Suprapubic skin (tissue), 4 donors: Measurements from ENCODE around the gene B9D1.

ENCODE experiments used
- EP300 ChIP-seq: sonication (generic); formaldehyde crosslinking; IDR thresholded peaks from one replicate; pipeline ENCODE4 v1.6.1; 2017; ENCODE audit warnings: antibody characterized with exemption
- POLR2A ChIP-seq, 2 donors: fragments of 450-650 bp; IDR thresholded peaks; one replicate each; pipeline ENCODE4 v1.6.1; 2017; ENCODE audit warnings: antibody characterized with exemption in 2 of 2, mild to moderate bottlenecking in 2 of 2, moderate library complexity in 2 of 2
- POLR2AphosphoS5 ChIP-seq, 3 donors: sonication (generic); formaldehyde crosslinking; IDR thresholded peaks; one replicate each; pipeline ENCODE4 v1.6.1; 2017; ENCODE audit warnings: antibody characterized with exemption in 3 of 3
- TF ChIP-seq, protein P1 (sequence below), 2 donors: fragments of 200-600 bp in 1 of 2; fragments of 450-650 bp in 1 of 2; sonication (generic) in 1 of 2; IDR thresholded peaks; one replicate each; pipeline ENCODE4 v1.5.1; 2016 to 2019; ENCODE audit warnings: antibody characterized with exemption in 2 of 2, mild to moderate bottlenecking in 1 of 2, moderate library complexity in 1 of 2

- TF ChIP-seq POLR2AphosphoS5 (IDR thresholded peaks at IDR 0.05) = no peak
- no peak for TF ChIP-seq EP300
- TF ChIP-seq, protein P1, sequence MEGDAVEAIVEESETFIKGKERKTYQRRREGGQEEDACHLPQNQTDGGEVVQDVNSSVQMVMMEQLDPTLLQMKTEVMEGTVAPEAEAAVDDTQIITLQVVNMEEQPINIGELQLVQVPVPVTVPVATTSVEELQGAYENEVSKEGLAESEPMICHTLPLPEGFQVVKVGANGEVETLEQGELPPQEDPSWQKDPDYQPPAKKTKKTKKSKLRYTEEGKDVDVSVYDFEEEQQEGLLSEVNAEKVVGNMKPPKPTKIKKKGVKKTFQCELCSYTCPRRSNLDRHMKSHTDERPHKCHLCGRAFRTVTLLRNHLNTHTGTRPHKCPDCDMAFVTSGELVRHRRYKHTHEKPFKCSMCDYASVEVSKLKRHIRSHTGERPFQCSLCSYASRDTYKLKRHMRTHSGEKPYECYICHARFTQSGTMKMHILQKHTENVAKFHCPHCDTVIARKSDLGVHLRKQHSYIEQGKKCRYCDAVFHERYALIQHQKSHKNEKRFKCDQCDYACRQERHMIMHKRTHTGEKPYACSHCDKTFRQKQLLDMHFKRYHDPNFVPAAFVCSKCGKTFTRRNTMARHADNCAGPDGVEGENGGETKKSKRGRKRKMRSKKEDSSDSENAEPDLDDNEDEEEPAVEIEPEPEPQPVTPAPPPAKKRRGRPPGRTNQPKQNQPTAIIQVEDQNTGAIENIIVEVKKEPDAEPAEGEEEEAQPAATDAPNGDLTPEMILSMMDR (IDR thresholded peaks at IDR 0.05) = no peak
- TF ChIP-seq POLR2A (IDR thresholded peaks at IDR 0.05) = no peak
These were observed 42.6 kb downstream of the B9D1 start for GRCh38 chr17:19319771-19320505.
